ENCODE measurements around the gene UROC1.

Gene UROC1

GRCh38 chr3:126442856-126443242 lies 74.7 kb downstream of the UROC1 start:
- TF ChIP-seq ZFX (IDR thresholded peaks at IDR 0.05; ENCODE audit: borderline replicate concordance) (no peak), CTCF (IDR thresholded peaks at IDR 0.05) (no peak)
- no peak overlapping the region for H3K27ac ChIP-seq

DNA sequence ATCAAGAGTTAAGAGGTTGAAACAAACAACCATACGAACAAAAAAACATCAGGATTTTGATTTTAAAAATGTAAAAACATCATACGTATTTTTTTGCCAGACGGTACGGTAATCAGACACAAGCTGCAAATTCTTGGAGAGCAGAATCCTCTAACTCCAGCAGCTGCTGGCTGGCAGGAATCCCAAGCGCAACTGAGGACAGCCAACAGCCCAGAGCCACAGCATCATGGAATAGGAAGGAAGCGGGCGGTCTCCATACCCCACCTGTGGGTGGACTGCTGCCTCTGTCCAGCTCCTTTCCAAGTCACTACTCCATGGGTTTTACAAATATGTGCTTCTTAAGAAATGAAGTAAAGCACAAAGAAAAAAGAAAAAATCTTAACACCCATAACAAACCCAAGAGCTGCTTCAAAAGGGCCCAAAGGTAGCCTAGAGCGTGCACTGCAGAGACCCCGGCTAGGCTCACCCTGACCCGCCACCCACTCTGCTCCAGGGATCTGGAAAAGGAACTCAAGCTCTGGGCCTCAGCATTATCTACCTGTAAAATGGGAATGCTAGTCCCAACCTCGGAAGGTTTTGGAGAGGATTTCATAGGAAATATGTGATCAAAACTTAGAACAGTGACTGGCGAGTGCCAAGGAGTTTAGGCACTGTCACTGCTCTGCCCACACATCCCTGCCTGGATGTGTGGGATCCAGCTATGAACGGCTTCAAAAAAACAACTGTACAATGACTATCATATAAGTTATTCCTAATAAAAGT lies 75.3 kb downstream of the UROC1 start:
- TF ChIP-seq ZFX (IDR thresholded peaks at IDR 0.05; ENCODE audit: borderline replicate concordance), result no peak
- TF ChIP-seq CTCF (IDR thresholded peaks at IDR 0.05), result no peak
- H3K27ac ChIP-seq, result no peak overlapping the region

- no peak overlapping the region for H3K27ac ChIP-seq
- TF ChIP-seq CTCF (IDR thresholded peaks at IDR 0.05), result no peak
Measured at GRCh38 chr3:126441256-126441880, 76.2 kb downstream of the UROC1 start.

- TF ChIP-seq ZFX (IDR thresholded peaks at IDR 0.05; ENCODE audit: borderline replicate concordance) (no peak), CTCF (IDR thresholded peaks at IDR 0.05) (no peak)
- no peak overlapping the region for H3K27ac ChIP-seq
Measured at GRCh38 chr3:126440709-126440995, 76.9 kb downstream of the UROC1 start.

DNA sequence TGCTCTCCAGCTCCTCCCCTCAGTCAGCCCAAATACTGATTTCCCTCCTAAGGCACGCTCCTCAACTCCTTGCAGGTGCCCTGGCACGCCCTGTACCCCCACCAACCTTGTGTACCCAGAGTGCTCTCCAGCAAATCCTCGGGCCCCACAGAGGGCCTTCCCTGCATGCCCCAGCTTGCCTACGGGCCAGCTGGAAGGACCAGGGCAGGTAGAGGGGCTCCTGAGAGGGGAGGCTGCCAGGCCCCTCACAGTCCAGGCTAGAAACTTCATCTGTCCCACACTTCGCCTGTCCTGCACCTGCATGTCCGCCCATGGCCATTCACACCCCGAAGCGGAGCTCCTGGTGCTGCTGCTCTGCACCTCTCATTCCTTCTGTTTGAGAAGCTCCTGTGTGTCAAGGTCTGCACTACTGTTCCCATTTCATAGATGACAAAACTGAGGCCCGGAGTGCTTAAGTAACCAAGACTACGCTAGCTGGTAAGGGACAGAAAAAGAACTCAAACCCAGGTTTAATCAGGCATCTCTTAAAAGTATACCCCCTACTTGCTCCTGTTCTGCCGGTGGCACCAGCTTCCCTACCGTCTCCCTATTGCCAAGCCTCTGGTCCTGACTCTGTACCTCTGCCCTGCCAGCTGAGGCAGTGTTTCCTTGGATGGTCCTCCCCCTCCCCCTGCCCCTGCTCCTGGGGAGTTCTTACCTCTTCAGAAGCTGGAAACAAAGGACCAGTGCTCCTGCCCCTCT lies 77.4 kb downstream of the UROC1 start:
- TF ChIP-seq CTCF (IDR thresholded peaks at IDR 0.05) (no peak), ZFX (IDR thresholded peaks at IDR 0.05; ENCODE audit: borderline replicate concordance) (no peak)
- H3K27ac ChIP-seq, result no peak overlapping the region

- TF ChIP-seq ZFX (IDR thresholded peaks at IDR 0.05; ENCODE audit: borderline replicate concordance), result no peak
- no peak for TF ChIP-seq CTCF (IDR thresholded peaks at IDR 0.05)
Measured at GRCh38 chr3:126439346-126439967, 78.1 kb downstream of the UROC1 start.

More at GRCh38 chr3:126439346-126439967, 78.1 kb downstream of the UROC1 start:
- H3K27ac ChIP-seq, result no peak overlapping the region

Data from 22Rv1 (cell line).